Kidney epithelial cell (primary cell): ENCODE measurements around the gene GPR156. TPM values are rescaled to one million over a fixed set of nuclear protein-coding genes. Genes with fewer than 3 reads are reported as not detected.
"Not testable (repeated sequence)": the region's sequence is repeated elsewhere in the genome, so short reads cannot be mapped to it uniquely, and the experiment has no call there.

Experiments used
- DNase-seq: peaks from one replicate; pipeline ENCODE4 v3.0.0-alpha.2; 2010; ENCODE audit warnings: low read depth
- H3K27me3 ChIP-seq: 2 replicates; pipeline ENCODE4 v1.6.0; 2011; ENCODE audit warnings: low read length; ENCODE audit not compliant: control insufficient read depth, insufficient read depth
- H3K36me3 ChIP-seq: 2 replicates; pipeline ENCODE4 v1.5.1; 2011; ENCODE audit warnings: low read length; ENCODE audit not compliant: control insufficient read depth, insufficient read depth
- H3K4me3 ChIP-seq: 2 replicates; pipeline ENCODE4 v1.5.1; 2011; ENCODE audit warnings: low read depth, mild to moderate bottlenecking, control low read depth, low read length
- CTCF ChIP-seq: IDR thresholded peaks from 2 replicates; pipeline ENCODE4 v1.5.1; 2011; ENCODE audit warnings: mild to moderate bottlenecking, moderate library complexity, low read length, control low read depth, inconsistent platforms; ENCODE audit not compliant: insufficient read depth, poor library complexity, severe bottlenecking
- total RNA-seq: library from RNA; depleted of rRNA; stranded (reverse); fragments of >200 nt; gene quantifications from 2 replicates; pipeline ENCODE4 v1.2.3, GENCODE V29; 2015

Gene GPR156
- total RNA-seq, 1 donor from 2014 or later, result 0.63 TPM

- DNase-seq, result no peak
- Histone ChIP-seq H3K4me3 (no peak overlapping the region), H3K27me3 (no peaks in the 10 kb centered on the region), H3K36me3 (no peaks in the 10 kb centered on the region)
- TF ChIP-seq CTCF, result no peak
Observed at GRCh38 chr3:120299403-120299802, 14.4 kb upstream of the GPR156 start.

GRCh38 chr3:120298996-120299395, 14.0 kb upstream of the GPR156 start:
- no peak for DNase-seq
- Histone ChIP-seq H3K4me3 (no peak overlapping the region), H3K27me3 (no peaks in the 10 kb centered on the region), H3K36me3 (no peaks in the 10 kb centered on the region)
- TF ChIP-seq CTCF, result no peak

- H3K4me3 ChIP-seq, H3K36me3 ChIP-seq, DNase-seq, H3K27me3 ChIP-seq: not testable (repeated sequence)
Observed at GRCh38 chr3:120291552-120291951, 6.5 kb upstream of the GPR156 start.

- no peaks in the 10 kb centered on the region for H3K36me3 ChIP-seq
- no peaks in the 10 kb centered on the region for H3K27me3 ChIP-seq
- DNase-seq, result no peak
- TF ChIP-seq CTCF, result no peak
- H3K4me3 ChIP-seq, result no peak overlapping the region
Observed at GRCh38 chr3:120289636-120290035, 4.6 kb upstream of the GPR156 start.

- Histone ChIP-seq H3K36me3 (no peaks in the 10 kb centered on the region), H3K27me3 (no peaks in the 10 kb centered on the region), H3K4me3 (no peak overlapping the region)
- TF ChIP-seq CTCF, result no peak
- no peak for DNase-seq
Observed at GRCh38 chr3:120286465-120286864, 1.4 kb upstream of the GPR156 start.

- Histone ChIP-seq H3K27me3 (no peaks in the 10 kb centered on the region), H3K4me3 (peak overlapping the region; percentile 48), H3K36me3 (no peaks in the 10 kb centered on the region)
- no peak for DNase-seq
- TF ChIP-seq CTCF, result no peak
Observed at GRCh38 chr3:120285508-120285841, 453 bp upstream of the GPR156 start.
